Fibroblast of upper back skin (primary cell): ENCODE data around the gene MECP2.

Experiments
- DNase-seq: peaks from one replicate; pipeline ENCODE4 v3.0.0-alpha.2; 2013

Gene MECP2

DNA sequence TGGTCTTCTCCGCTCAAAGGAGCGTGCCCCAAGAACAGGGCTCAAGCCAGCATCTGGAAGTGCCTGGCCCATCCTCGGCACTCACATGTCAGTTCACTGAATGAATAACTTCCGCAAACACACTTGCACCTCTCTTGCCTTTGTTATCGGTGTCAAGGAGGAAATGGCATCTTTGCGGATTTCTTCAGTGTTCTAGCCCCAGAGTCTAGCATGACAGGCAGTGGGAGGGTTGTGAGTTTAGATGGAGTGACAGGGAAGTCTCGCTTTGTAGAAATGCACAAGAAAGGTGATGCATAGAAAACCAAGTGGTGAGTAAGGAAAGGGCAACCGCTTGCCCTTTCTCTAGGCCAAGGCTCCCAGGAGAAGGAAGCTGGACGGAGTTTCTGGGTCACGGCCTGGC is 17.6 kb upstream of the MECP2 start:
- no peak for DNase-seq

- DNase-seq: no peak
Observed at GRCh38 chrX:154114652-154115051, 17.1 kb upstream of the MECP2 start.

DNA sequence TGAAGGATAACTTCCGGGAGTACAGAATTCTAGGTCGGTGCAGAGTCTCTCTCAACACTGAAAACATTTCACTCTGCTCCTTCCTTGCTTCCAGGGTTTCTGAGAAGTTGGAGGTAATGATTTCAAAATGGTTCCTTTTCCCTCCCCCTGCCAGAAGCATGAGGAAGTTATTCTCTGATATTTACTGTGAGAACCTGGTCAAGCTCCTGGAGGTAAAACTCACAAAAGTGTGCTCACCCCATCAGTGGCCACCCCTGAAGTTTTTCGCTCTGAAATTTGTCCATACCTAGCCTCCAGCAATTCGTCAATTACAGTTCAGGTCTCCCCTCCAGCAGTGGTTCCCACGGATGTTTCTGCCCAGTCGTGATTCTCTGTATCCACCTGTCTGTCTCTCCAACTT is 16.2 kb upstream of the MECP2 start:
- no peak for DNase-seq

GRCh38 chrX:154098551-154098950 is 1.0 kb upstream of the MECP2 start:
- no peak for DNase-seq

DNA sequence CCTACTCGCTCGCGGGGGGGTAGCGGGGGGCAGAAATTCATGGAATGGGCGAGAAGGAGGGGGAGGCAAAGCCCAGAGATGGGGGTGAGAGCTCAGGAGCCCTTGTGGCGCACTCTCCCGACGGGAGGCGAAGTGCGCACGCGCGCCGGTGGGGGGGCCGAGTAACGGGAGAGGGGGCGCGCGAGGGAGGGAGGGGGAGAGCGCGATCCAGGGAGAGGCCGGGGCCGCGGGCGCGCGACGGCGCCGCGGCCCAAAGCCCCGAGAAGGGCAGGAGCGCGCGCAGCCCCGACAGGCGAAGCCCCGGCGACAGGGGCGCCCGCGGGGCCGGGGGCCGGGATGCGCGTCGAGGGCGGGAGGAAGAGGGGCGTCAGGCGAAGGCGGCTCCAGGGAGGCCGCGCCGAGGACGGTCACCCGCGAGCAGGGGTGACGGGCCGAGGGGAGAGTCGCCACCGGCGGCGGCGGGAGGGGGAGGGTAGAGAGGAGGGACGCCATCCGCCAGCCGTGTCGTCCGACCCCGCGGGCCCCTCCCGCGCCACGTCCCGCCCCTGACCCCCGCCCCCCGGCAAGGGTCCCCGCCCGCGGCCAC is 421 bp downstream of the MECP2 start:
- DNase-seq: peak; percentile 66

DNA sequence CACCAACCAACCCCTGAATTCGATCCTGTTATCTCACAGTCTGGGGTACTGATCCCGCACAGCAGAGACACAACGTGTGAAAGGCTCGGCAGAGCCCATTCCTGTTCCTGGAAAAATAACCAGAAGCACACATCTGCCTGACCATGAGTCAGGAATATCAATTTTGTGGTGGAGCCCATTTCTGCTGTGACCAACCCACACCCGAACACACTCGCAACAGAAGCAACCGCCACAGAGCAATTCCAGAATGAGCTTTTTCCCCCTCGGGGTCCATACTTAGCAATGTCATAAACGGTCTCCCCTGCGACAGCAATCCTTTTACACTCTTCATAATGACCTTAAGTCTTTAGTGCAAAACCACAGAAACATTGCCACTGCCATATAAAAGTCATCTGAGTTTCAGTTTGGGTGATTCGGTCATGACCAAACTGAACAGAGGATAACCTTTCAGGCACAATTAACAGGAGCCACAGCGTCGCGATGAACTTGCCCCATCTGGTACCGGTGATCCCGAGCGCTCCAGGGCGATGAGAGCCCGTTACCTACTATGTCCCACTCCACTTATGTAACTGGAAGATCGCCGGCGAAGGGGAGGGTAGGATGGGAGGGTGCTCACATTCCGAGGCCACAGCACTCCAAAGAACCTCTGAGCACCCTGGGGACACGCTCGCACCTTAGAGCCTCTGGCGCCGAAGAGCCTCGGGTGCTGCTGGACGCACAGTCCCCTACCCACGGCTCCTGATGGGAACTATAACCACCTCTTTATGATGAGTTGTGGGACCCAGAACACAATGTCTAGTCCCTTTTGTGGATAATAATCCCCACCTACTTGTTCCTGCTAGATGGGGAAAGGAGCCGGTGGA is 1.1 kb downstream of the MECP2 start:
- peak; percentile 20 for DNase-seq

- no peak for DNase-seq
Observed at GRCh38 chrX:154094833-154095232, 2.7 kb downstream of the MECP2 start.

- DNase-seq: no peak
Observed at GRCh38 chrX:154093965-154094364, 3.6 kb downstream of the MECP2 start.

DNA sequence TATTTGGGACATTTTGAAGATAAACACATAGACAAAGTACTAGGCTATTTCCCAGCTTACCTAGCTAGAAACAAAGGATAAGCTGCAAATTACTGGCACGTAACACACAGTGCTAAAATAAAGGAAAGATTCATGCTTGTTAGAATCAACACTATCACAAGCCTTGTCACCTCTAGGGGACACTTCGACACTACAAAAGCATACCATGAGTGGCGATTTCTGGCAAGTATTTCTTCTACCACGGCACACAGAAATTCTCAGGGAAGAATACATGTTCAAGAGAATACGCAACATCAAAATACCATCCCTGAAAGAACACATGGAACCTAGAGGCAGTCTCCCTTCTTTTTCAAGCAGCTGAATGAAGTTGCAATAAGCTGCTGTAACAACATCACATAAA is 5.1 kb downstream of the MECP2 start:
- DNase-seq: no peak

DNA sequence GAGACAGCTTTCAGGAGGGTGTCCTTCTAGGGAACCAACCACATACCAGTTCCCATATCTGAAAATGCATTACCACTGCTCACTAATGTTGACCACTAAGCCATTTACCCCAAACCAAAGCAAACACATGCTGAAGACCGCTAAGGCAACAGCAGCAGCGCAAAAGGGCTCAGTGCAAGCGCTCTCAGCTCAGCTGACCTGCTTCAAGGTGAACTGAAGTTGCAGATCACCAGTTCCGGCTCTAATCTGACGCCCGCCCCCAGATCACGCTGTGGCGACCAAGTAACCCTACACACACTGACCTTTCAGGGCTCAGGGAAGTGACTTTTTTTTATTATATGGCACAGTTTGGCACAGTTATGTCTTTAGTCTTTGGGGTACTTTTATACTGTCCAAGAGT is 5.8 kb downstream of the MECP2 start:
- no peak for DNase-seq

GRCh38 chrX:154090731-154091130 is 6.8 kb downstream of the MECP2 start:
- no peak for DNase-seq

DNA sequence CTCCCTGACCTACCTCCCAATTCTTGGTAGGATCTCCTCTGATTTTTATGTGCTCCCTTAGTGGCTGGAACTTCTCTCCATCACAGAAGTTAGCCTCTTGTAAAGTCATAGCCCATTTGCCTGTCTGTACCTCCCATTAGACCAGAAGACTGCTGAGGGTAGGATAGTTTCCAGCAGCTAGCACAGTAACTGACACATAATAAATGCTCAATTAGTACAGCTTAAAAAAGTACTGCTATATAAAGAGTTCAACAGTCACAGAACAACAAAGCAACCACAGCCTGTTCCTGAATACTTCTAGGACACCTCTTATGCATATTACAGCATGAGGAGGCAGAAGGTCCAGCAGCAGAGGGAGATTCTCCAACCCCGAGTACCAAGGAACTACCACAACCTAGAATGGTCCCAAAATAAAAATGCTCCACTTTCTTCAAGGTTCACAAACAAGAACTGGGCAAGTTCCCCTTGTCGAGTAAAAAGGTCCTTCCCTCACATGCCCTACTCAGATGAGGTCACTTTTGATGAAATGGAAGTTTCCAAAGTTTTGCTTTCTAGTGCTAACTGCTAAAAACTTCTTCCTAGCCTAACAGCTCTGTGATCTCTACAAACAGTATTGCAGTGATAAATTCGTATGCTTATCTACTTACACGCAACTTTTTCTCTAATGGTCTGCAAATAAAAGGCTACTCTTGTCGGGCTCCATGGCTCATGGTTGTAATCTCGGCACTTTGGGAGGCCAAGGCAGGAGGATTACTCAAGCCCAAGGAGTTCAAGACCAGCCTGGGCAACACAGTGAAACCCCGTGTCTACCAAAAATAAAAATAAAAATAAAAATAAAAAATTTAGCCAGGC is 12.8 kb downstream of the MECP2 start:
- no peak for DNase-seq

- DNase-seq: no peak
Observed at GRCh38 chrX:154083126-154083517, 14.4 kb downstream of the MECP2 start.

GRCh38 chrX:154082396-154083125 is 15.0 kb downstream of the MECP2 start:
- DNase-seq: peak; percentile 53

DNA sequence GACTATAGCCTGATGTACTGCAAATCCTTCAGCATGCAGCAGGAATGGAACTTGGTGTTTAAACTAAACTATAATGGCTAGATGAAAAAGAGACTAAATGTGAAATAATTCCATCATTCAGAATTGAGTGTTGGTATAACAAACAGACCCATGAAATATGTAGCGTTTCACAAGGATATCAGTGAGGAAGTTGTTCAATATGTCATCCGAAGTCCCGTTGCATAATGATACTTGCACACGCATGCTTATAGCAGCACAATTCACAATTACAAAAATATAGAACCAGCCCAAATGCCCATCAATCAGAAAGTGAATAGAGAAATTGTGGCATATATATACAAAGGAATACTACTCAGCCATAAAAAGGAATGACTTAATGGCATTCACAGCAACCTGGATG is 20.4 kb downstream of the MECP2 start:
- no peak for DNase-seq

- peak; percentile 68 for DNase-seq
Observed at GRCh38 chrX:154074199-154074598, 23.3 kb downstream of the MECP2 start.

GRCh38 chrX:154072192-154072591 is 25.3 kb downstream of the MECP2 start:
- DNase-seq: no peak

DNA sequence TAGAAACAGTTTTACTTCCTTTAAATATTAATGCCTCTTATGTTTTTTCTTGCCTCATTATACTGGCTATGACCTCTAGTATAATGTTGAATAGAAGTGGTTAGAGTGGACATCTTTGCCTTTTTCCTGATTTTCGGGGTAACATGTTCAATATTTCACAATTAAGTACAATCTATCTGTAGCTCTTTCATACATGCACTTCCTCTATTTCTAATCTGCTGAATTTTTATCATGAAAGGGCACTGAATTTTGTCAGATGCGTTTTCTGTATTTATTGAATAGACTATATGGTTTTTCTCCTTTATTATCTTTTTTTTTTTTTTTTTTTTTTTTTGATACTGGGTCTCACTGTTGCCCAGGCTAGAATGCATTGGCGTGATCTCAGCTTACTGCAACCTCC is 29.0 kb downstream of the MECP2 start:
- no peak for DNase-seq

DNA sequence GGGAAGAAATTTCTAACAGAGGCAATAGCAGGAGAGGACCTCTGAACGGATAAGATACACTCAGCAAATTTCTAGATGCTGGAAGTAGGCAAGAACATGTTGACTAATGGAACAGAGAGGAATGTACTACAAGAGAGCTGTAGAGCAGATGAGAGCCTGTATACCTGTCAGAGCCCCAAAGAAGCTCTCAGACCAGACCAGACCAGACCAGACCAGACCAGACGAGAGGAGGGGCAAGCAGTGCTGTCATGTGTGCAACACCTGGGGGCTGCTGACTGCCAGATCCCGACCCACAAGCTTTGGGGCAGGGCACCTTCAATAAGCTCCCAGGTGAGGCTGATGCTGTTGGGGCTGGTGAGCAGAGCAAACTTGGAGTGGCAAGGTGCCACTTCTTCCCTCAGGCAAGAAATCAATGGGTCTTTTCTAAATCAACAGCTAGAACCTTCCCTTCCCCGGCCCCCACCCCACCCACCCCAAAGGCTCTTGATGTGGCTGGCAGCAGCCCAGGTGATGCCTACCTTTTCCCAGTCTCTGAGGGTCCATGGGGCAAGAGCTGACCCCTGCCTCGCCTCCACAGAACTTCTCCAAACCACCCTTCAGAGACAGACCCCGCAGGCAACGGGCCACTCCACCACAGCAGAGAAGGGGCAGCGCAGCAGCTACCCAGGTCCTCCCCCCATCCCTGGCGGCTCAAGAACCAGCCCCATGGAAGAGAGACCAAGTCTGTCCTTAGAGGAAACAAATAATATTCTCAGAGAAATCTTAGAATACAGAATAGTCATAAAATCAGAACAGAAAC is 32.7 kb downstream of the MECP2 start:
- DNase-seq: no peak

DNA sequence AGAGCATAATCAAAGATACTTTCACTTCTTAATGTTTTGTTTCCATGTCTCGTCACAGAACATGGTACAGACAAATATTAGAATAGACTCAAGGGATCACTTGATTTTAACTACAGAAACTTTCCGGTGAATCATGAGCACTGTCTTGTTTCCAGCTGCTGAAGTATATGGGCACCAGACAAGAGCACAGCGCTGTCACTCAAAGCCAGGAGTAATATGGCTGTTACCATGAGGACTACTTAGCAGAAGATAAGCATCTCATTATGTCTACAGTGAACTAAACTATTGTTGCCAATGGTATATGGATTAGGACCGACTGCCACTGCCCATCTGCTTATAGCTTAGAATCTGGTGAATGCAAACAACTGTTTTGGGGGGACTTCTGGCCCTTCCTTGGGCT is 34.3 kb downstream of the MECP2 start:
- no peak for DNase-seq

DNA sequence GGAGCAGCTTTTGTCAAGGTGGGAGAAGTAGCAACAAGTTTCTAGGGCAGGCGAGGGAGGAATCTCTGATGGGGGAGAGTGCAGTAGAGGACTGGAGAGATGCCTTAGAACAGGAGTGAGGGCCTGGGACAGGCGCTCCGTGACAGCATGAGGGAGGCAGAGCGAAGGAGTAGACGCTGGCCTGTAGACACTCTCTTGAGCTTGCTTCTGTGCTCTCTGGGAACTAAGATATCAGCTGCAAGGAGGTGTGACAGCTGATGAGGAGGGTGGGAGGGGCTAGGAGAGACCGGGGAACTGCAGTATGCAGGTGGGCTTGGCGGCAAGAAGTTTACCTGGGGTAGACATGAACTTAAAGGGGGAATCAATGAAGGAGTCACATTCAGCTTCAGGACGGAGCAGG is 35.7 kb downstream of the MECP2 start:
- no peak for DNase-seq

GRCh38 chrX:154059729-154060245 is 37.7 kb downstream of the MECP2 start:
- no peak for DNase-seq
